SU-DHL-6 (cell line): Measurements from ENCODE around the gene GARIN1A.
"Not testable (repeated sequence)": the region's sequence is repeated elsewhere in the genome, so short reads cannot be mapped to it uniquely, and the experiment has no call there.

Source experiments
- H2AFZ ChIP-seq: fragments of 200-600 bp; sonication (generic); 2 replicates; pipeline ENCODE4 v1.6.1; 2014; ENCODE audit warnings: low read depth, mild to moderate bottlenecking, moderate library complexity, mixed read lengths, antibody characterized with exemption, low read length; ENCODE audit not compliant: severe bottlenecking
- H3F3A ChIP-seq: fragments of 200-600 bp; shearing (Covaris generic); 2 replicates; pipeline ENCODE4 v1.6.0; 2016; ENCODE audit warnings: antibody characterized with exemption, mild to moderate bottlenecking; ENCODE audit not compliant: insufficient read depth
- H3K27ac ChIP-seq: fragments of 200-600 bp; sonication (generic); 2 replicates; pipeline ENCODE4 v1.5.1; 2016; ENCODE audit warnings: low read depth, mild to moderate bottlenecking, low read length, moderate library complexity, mixed read lengths
- H3K27me3 ChIP-seq: fragments of 200-600 bp; sonication (generic), shearing (Covaris generic); 2 replicates; pipeline ENCODE4 v1.6.0; 2014; ENCODE audit warnings: mild to moderate bottlenecking, low read length
- H3K36me3 ChIP-seq: fragments of 200-600 bp; sonication (generic); 2 replicates; pipeline ENCODE4 v1.6.1; 2014; ENCODE audit warnings: mild to moderate bottlenecking, low read length, mixed read lengths
- H3K4me2 ChIP-seq: fragments of 300-600, 200-600 bp; shearing (Covaris generic), sonication (generic); 2 replicates; pipeline ENCODE4 v1.6.0; 2014; ENCODE audit warnings: low read length, low read depth, mild to moderate bottlenecking; ENCODE audit not compliant: poor library complexity, severe bottlenecking
- H3K4me3 ChIP-seq: fragments of 200-600 bp; sonication (generic); 2 replicates; pipeline ENCODE4 v1.5.1; 2014; ENCODE audit warnings: antibody characterized with exemption, low read length, mild to moderate bottlenecking, mixed read lengths; ENCODE audit not compliant: insufficient read depth, poor library complexity, severe bottlenecking
- H3K79me2 ChIP-seq: fragments of 200-600 bp; sonication (generic); 2 replicates; pipeline ENCODE4 v1.6.1; 2014; ENCODE audit warnings: mild to moderate bottlenecking, low read length, moderate library complexity; ENCODE audit not compliant: insufficient read depth
- H3K9ac ChIP-seq: fragments of 200-600 bp; sonication (generic); 2 replicates; pipeline ENCODE4 v1.7.0; 2014; ENCODE audit warnings: mild to moderate bottlenecking, low read length
- H3K9me2 ChIP-seq: fragments of 200-600 bp; sonication (generic); replicated peaks from 2 replicates; pipeline ENCODE4 v1.6.1; 2014; ENCODE audit warnings: low read length; ENCODE audit not compliant: insufficient read depth
- H3K9me3 ChIP-seq: fragments of 200-600 bp; sonication (generic); 2 replicates; pipeline ENCODE4 v1.6.1; 2014; ENCODE audit warnings: low read length, mixed read lengths; ENCODE audit not compliant: insufficient read depth
- H4K20me1 ChIP-seq: fragments of 200-600 bp; sonication (generic); 2 replicates; pipeline ENCODE4 v1.6.1; 2014; ENCODE audit warnings: low read depth, mild to moderate bottlenecking, antibody characterized with exemption, low read length, moderate library complexity, mixed read lengths
- CTCF ChIP-seq: fragments of 200-600 bp; sonication (generic); IDR thresholded peaks from one replicate; pipeline ENCODE4 v1.5.1; 2017; ENCODE audit warnings: antibody characterized with exemption, mild to moderate bottlenecking, low read length, moderate library complexity; ENCODE audit not compliant: insufficient read depth, poor library complexity, severe bottlenecking
- EZH2phosphoT487 ChIP-seq: fragments of 200-600 bp; sonication (generic), shearing (Covaris generic); conservative IDR thresholded peaks from 2 replicates; pipeline ENCODE4 v1.6.1; 2018; ENCODE audit warnings: mild to moderate bottlenecking, antibody characterized with exemption, low read length, moderate library complexity, mixed read lengths

The GARIN1A gene

DNA sequence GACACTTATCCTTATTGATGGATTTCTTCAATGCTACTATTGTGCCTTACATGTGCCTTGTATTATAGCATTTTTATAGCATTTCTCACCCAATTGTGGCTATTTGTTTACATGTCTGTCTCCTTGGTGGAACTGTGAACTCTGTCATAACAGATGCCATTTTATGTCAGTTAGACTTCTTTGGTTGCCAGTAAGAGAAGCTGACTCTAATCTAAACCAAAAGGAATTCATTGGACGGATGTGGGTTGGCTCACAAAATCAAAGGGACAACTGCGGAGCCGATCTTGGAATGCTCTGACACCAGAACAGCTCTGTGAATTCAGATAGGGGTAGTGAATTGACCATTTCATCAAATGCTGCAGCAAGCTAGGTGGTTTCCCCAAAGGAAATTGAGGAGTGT, 15.0 kb downstream of the GARIN1A start:
- Histone ChIP-seq H3K27me3 (no peaks in the 10 kb centered on the region), H4K20me1 (no peaks in the 10 kb centered on the region), H2AFZ (no peak overlapping the region), H3K79me2 (no peaks in the 10 kb centered on the region), H3K9me2 (no peaks in the 10 kb centered on the region), H3K4me3 (no peak overlapping the region), H3K9me3 (no peaks in the 10 kb centered on the region), H3F3A (no peaks in the 10 kb centered on the region), H3K27ac (no peak overlapping the region), H3K9ac (no peak overlapping the region), H3K4me2 (no peak overlapping the region), H3K36me3 (no peaks in the 10 kb centered on the region)
- TF ChIP-seq CTCF = no peak
- no peak for TF ChIP-seq EZH2phosphoT487

DNA sequence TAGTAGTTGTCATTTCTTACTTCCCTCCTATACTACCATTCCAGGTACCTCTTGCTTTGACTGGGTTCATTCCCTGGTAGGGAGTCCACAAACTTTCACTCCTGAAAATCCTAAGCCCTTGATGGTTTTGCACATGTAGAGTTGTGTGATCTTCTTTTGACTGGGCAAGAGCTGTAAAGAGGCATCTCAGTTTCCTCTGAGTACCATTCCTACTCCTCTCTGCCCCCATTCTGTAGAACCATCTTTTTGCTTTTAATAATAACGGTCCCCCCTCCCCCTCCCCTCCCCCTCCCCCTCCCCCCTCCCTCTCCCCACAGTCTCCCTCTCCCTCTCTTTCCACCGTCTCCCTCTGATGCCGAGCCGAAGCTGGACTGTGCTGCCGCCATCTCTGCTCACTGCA, 16.4 kb downstream of the GARIN1A start:
- Histone ChIP-seq H3F3A (no peaks in the 10 kb centered on the region), H3K27me3 (no peaks in the 10 kb centered on the region), H3K9me3 (no peaks in the 10 kb centered on the region), H2AFZ (no peak overlapping the region), H3K9ac (no peak overlapping the region), H4K20me1 (no peaks in the 10 kb centered on the region), H3K27ac (no peak overlapping the region), H3K4me3 (no peak overlapping the region), H3K79me2 (no peaks in the 10 kb centered on the region), H3K4me2 (no peak overlapping the region), H3K9me2 (no peaks in the 10 kb centered on the region), H3K36me3 (no peaks in the 10 kb centered on the region)
- TF ChIP-seq EZH2phosphoT487 (no peak), CTCF (no peak)

DNA sequence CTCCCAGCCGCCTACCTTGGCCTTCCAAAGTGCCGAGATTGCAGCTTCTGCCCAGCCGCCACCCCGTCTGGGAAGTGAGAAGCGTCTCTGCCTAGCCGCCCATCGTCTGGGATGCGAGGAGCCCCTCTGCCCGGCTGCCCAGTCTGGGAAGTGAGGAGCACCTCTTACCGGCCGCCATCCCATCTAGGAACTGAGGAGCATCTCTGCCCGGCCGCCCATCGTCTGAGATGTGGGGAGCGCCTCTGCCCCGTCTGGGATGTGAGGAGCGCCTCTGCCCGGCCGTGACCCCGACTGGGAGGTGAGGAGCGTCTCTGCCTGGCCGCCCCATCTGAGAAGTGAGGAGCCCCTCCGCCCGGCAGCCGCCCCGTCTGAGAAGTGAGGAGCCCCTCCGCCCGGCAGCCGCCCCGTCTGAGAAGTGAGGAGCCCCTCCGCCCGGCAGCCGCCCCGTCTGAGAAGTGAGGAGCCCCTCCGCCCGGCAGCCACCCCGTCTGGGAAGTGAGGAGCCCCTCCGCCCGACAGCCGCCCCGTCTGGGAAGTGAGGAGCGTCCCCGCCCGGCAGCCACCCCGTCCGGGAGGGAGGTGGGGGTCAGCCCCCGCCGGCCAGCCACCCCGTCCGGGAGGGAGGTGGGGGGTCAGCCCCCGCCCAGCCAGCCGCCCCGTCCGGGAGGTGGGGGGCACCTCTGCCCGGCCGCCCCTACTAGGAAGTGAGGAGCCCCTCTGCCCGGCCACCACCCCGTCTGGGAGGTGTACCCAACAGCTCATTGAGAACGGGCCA, 17.3 kb downstream of the GARIN1A start:
- H3K9ac ChIP-seq, H3F3A ChIP-seq, H3K4me3 ChIP-seq, H3K79me2 ChIP-seq, H3K27ac ChIP-seq, H3K9me2 ChIP-seq, H2AFZ ChIP-seq, H3K4me2 ChIP-seq, H3K9me3 ChIP-seq, H3K36me3 ChIP-seq, H4K20me1 ChIP-seq, H3K27me3 ChIP-seq: not testable (repeated sequence)

DNA sequence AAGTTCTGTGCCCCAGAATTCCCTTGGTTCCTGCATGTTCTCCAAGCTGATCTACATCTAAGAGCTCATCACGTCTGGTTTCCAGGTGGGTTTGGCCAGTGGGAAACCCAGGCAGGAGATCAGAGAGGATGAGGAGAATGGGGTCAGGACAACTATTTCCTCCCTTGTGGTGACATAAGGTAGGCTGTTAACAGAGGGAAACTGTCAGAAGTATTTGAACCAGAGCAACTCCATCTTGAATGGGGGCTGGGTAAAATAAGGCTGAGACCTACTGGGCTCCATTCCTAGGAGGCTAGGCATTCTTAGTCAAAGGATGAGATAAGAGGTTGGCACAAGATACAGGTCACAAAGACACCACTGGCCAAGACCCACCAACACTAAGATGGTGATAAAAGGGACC, 19.1 kb downstream of the GARIN1A start:
- Histone ChIP-seq H2AFZ (no peak overlapping the region), H3K27ac (no peak overlapping the region), H3K9me2 (no peaks in the 10 kb centered on the region), H3K4me2 (no peak overlapping the region), H3K27me3 (no peaks in the 10 kb centered on the region), H3F3A (no peaks in the 10 kb centered on the region), H3K36me3 (no peaks in the 10 kb centered on the region), H3K9me3 (no peaks in the 10 kb centered on the region), H3K9ac (no peak overlapping the region), H4K20me1 (no peaks in the 10 kb centered on the region), H3K4me3 (no peak overlapping the region), H3K79me2 (no peaks in the 10 kb centered on the region)
- TF ChIP-seq CTCF (no peak), EZH2phosphoT487 (no peak)
